NCI-H345 treated with DMSO at 0.1 percent for 48 hours (cell line): ENCODE data around the gene ALK.
"Not testable (repeated sequence)": the region's sequence is repeated elsewhere in the genome, so short reads cannot be mapped to it uniquely, and the experiment has no call there.

ENCODE experiments used
- DNase-seq: peaks from one replicate; lab custom pipeline; 2025; ENCODE audit not compliant: unreplicated experiment; lab: John Stamatoyannopoulos, UW

Gene ALK

GRCh38 chr2:29263886-29264285 lies 657.5 kb downstream of the ALK start:
- no peak for DNase-seq

DNA sequence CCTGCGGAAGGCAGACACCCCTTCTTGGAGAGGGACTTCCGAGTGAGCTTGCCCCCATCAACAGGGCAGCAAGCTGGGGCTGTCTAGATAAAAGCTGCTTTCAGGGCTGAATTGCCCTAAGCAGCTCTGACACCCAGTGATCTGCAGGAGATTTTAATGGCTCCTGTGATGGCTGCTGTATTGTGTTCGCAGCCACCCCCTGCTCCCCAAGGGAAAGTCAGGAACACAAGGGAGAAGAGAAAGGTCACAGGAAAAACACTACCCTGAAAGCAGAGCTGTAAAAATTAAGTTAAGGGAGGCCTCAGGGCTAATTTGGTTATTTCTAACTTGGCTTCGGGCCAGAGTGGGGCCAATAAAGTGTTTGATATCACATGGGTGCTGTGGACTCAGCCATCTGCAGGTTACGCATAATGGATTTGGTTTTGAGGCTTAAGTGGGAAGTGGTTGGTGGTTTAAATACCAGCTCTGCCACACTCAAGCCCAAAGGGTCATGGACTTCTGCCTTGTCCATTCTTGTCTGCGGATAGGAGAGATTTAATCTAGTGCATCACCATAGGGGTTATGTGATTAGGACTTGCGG lies 658.6 kb downstream of the ALK start:
- peak; percentile 68 for DNase-seq

GRCh38 chr2:29261003-29261402 lies 660.4 kb downstream of the ALK start:
- no peak for DNase-seq

DNA sequence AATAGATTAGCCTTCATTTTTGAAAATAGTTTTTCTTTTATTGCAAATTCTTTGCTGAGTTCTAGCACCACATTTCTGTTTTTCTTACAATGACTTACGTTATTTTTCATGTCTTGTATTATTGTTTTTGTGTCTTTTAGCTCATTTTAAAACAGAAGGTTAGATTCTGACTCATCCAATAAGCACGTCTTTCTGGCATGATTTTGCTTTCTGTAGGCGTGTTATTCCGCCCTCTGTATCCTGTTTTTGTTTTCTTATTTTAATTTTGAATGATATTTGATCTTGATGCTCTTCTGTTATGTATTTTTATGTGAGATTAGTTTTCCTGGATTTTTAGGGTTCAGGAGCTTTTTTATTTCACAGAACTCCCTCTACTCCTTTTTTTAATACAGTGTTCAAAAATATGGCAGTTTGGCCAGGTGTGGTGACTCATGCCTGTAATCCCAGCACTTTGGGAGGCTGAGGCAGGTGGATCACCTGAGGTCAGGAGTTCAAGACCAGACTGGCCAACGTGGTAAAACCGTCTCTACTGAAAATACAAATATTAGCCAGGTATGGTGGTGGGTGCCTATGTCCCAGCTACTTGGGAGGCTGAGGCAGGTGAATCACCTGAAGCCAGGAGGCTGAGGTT lies 661.1 kb downstream of the ALK start:
- DNase-seq, result no peak

- DNase-seq, result no peak
Observed at GRCh38 chr2:29259221-29259620, 662.2 kb downstream of the ALK start.

GRCh38 chr2:29255004-29255403 lies 666.4 kb downstream of the ALK start:
- DNase-seq, result no peak

DNA sequence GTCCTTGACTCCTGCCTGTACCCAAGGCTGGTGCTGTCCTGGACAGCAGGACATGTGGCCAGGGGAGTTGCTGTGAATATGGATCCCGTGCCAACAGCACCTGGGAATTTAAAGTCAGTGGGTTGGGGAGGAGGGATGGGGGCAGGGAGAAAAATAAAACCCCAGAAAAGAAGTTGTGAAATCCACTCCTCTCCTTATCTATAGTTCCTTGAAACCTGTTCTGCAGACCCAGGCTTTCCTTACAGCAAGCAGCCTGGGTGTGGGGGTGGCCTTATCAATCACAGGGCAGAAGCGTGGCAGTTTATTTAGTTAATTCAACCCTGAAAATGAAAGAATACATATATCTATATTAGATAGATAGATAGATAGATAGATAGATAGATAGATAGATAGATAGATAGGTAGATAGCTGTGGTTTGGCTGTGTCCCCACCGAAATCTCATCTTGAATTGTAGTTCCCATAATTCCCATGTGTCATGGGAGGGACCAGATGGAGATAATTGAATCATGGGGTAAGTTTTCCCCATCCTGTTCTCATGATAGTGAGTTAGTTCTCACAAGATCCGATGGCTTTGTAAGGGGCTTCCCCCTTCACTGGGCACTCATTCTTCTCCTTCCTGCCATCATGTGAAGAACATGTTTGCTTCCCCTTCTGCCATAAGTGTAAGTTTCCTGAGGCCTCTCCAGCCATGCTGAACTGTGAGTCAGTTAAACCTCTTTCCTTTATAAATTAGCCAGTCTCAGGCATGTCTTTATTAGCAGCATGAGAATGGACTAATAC lies 667.7 kb downstream of the ALK start:
- not testable (repeated sequence) for DNase-seq

GRCh38 chr2:29253026-29253425 lies 668.4 kb downstream of the ALK start:
- no peak for DNase-seq

GRCh38 chr2:29251406-29251805 lies 670.0 kb downstream of the ALK start:
- no peak for DNase-seq

GRCh38 chr2:29250977-29251376 lies 670.4 kb downstream of the ALK start:
- DNase-seq, result no peak

DNA sequence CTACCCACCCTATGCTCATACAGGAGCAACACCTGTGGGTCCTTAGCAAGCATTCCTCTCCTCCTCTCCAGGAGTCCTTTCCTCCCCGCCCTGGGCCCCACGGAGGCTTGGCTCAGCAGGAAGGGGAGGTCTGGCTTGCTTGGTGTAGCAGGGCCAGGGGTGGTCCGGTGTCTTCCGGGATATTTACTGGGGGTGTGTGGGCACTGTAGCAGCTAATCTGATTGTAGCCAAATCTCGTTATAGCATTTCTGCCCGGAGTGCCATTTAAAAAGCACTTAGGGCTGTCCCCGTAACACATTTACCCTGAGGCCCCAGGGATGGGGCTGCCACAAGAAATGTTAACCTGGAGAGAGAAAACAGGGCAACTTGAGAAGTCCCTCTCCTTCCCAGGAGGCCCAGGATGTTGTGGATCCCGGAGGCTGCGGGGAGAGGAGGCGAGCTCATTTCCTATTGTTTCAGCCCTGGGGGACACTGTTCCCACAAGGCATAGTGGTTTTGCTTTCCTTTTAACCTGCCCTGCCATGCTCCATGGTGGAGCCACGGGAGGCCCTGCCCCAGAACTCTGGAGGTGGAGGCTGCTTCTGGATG lies 671.6 kb downstream of the ALK start:
- no peak for DNase-seq

DNA sequence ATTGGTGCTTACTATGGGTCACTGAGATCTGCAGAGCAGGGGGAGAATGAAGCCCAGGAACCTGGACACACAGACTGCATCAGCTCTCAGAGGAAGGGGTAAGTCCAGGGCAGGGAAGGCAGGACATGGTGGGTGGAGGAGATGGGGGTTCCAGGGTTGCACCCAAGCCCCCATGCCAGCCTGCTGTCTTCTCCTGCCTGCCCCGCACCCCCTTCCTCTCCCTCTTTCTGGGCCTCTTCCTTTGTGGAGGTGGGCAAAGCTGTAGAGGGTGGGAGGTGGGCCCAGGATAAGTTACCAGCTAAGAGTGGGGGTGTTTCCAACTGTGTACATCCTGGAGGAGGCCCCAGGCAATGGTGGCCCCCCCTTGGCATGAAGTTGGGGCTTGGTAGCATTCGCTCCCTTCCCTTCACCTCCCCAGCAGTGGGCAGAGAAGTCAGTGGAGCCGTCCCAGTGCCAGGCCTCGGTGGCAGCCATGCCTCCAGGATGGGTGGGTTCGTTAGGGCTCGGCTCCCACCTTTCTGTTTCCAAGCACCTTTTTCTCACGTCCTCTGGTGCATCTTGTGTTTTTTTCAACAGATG lies 674.0 kb downstream of the ALK start:
- DNase-seq, result no peak

DNA sequence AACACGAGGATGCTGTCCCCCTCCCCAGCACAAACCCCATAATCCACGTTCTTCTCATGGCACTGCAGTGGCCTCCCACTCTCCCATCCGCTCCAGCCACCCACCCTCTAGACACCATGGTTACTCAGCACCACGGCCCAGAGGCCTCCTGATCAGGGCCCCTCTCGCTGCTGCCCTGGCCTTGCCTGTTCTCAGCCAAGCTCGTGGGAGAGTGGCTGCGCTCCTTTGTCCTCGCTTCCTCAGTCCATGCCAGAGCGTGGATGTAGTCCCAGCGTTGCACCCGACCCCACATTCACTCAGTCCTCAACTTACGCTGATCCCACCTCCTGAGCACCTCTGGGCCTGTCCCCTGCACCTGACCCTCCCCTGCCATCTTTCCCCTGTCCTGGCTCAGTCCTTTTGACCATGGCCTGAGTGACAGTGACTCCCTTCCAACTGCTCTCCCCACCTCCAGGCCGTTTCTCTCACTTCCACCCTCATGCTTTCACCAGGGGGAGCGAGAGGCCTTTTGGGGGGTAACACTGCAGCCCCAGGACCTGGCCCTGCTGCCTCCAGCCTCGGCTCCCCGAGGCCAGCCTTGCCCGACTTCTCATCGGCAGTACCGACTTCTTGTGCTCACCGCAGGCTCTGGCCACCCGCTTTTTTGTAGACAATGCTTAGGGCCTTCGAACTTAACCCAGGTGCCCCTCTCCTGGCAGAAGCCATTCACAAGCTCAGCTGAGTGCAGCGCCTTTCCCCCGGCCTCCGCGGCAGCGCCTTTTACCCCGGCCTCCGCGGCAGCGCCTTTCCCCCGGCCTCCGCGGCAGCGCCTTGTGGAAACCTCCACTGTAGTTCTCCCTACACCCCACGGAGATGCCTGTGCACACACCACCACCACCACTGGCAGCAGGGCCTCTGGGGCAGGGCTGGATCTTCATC lies 674.7 kb downstream of the ALK start:
- no peak for DNase-seq

DNA sequence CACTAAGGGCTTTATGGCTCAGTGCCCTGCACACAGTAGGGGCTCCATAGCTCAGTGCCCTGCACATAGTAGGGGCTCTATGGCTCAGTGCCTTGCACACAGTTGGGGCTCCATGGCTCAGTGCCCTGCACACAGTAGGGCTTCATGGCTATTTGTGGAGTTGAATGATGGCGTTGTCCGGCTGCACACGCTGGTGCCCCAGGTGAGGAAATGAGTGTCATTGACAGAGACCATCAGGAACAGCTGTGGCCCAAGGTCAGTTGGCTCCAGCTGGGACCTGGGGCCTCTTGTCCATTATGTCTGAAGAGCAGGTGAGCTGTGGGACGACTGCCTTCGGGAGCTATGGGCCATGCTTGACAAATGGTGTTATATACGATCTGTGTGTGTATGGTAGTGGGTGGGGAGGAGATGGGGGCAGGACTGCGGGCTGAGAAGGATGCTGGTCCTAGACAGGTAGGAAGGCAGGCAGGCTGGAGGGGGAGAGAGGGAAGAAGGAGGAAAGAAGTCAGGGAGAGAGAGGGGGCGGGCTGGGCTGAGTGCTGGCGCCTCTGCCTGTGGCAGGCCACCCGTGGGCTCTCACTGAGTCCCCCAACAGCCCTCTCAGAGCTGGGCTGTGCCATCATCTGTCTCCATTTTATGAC lies 675.5 kb downstream of the ALK start:
- no peak for DNase-seq

GRCh38 chr2:29245035-29245741 lies 676.2 kb downstream of the ALK start:
- DNase-seq, result not testable (repeated sequence)

DNA sequence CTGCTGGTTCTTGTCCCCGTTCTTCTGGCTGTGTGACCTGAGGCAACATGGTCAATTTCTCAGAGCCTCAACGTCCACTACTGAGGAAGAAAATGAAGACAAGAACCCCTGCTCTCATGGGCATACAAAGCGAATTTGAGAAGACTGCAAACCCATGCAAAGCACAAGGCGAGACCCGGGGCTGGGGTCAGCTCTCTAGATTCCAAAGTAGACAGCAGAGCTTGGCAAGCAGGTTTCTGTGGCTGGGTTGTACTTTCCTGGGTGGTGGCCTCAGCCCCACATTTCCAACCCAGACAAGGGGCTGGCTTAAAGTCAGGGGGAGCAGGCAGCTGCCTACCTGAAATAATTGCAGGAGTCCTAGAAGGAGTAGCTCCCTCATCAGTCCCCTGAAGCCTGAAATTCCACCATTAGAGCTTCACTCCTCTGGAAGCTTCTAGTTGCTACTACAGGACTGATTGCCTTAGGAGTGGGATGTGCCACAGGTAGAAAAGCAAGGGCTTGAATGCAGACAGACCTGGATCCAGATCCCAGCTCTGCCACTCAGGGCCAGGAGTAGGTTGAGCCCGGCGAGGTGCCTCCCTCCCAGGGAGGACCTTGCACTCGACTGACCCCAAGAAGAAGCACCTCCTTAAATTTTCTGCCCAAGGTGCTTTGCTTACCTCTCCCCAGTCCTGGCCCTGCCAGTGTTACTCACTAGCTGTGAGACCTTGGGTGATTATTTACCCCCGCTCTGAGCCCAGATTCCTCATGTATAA lies 678.6 kb downstream of the ALK start:
- DNase-seq, result no peak

DNA sequence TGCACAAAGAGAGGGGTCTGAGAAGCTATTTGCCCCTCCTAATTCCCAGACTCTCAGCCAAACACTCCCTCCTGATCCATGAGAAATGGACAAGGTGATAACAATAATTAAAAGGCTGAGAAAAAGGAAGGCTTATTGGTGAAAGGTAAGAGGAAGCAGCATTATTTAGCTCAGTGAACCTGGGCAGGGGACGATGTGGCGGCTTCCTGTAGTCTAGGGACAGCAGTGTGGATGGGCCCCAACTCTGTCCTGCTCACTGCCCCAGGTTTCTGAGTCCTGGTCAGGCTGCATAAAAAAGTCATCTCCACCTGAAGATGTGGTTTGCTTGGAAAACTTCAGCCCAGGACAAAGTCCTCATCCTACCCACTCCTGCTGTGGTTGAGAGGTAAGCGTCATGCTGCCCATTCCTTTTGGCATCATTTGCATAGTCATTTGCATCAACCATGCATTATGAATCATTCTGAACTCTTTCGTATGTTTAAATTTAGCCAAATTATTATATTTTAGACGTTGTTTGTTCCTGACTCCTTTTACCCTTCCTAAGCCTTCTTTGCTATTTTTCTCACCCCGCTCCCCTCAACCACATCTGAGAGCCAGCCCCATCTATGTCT lies 679.3 kb downstream of the ALK start:
- DNase-seq, result no peak

DNA sequence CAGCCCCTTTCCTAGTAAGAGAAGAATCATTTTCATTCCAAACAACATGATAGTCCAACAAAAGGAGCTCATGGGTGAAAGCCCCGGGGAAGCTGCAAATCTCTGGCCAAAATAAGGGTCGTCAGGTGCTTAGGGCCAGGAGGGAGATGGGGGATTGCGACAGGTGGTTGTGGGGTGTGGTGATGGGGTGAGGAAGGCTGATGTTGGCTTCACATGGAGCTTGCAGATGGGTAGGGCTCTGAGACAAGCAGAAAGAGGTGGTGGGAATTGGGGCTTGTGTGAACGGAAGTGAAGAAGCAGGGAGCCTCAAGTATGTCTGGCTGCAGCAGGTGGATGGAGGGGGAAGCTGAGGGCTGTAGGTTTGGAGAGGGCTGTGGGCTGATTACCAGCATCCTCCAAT lies 680.0 kb downstream of the ALK start:
- no peak for DNase-seq
